ENCODE data around the gene PAX1. TPM values are rescaled to one million over a fixed set of nuclear protein-coding genes. Genes with fewer than 3 reads are reported as not detected.

The PAX1 gene
- total RNA-seq, 4 donors from 2014 or later = 0.10 to 0.24 TPM; not detected in 2

- Histone ChIP-seq H3K4me1 (no peaks in the 10 kb centered on the region), H3K9me3 (no peaks in the 10 kb centered on the region), H3K27ac (no peak overlapping the region), H3K36me3 (no peaks in the 10 kb centered on the region), H3K4me3 (no peak overlapping the region), H3K27me3 (no peaks in the 10 kb centered on the region)
- in situ Hi-C loops (cut with MboI; ENCODE audit: low sequenced_read_pairs in 4 of 4) (no loop called here), intact Hi-C loops (cut with DNase I; ENCODE audit: low total_unique reads) (no loop called here)
- DNase-seq (no peak), ATAC-seq (no peak)
- no peak for TF ChIP-seq POLR2A (IDR thresholded peaks at IDR 0.05)
- TF ChIP-seq, protein P1, sequence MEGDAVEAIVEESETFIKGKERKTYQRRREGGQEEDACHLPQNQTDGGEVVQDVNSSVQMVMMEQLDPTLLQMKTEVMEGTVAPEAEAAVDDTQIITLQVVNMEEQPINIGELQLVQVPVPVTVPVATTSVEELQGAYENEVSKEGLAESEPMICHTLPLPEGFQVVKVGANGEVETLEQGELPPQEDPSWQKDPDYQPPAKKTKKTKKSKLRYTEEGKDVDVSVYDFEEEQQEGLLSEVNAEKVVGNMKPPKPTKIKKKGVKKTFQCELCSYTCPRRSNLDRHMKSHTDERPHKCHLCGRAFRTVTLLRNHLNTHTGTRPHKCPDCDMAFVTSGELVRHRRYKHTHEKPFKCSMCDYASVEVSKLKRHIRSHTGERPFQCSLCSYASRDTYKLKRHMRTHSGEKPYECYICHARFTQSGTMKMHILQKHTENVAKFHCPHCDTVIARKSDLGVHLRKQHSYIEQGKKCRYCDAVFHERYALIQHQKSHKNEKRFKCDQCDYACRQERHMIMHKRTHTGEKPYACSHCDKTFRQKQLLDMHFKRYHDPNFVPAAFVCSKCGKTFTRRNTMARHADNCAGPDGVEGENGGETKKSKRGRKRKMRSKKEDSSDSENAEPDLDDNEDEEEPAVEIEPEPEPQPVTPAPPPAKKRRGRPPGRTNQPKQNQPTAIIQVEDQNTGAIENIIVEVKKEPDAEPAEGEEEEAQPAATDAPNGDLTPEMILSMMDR (IDR thresholded peaks at IDR 0.05 in 4 of 5, conservative IDR thresholded peaks at IDR 0.05 in 1 of 5) = no peak
These were observed 39.6 kb upstream of the PAX1 start for GRCh38 chr20:21665687-21666446.

DNA sequence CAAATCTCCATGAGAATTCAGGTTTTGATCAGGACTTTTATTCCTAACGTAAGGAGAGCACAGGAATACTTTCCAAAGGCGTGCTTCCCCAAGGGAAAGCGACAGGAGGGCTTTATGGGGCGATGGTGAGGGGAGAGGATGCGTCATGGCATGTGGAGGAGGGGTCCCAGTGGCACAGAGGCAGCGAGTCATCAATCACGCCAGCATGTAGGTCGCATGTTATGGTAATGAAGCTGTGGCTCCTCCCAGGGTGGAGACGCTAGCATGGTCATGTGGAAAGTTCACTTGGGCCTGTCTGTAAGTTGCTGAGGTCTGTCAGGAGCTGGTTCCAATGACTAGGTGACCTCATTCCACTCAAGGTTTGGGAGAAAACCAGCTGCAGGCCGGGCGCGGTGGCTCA lies 35.3 kb upstream of the PAX1 start:
- H3K27me3 ChIP-seq = no peaks in the 10 kb centered on the region
- TF ChIP-seq POLR2A (IDR thresholded peaks at IDR 0.05) = no peak
- TF ChIP-seq, protein P1 (IDR thresholded peaks at IDR 0.05 in 4 of 5, conservative IDR thresholded peaks at IDR 0.05 in 1 of 5) = no peak
- no peak overlapping the region for H3K4me3 ChIP-seq
- H3K4me1 ChIP-seq = no peaks in the 10 kb centered on the region
- intact Hi-C loops (cut with DNase I; ENCODE audit: low total_unique reads) (no loop called here), in situ Hi-C loops (cut with MboI; ENCODE audit: low sequenced_read_pairs in 4 of 4) (no loop called here)
- H3K27ac ChIP-seq = no peak overlapping the region
- H3K9me3 ChIP-seq = no peaks in the 10 kb centered on the region
- no peaks in the 10 kb centered on the region for H3K36me3 ChIP-seq
- DNase-seq = no peak
- no peak for ATAC-seq

DNA sequence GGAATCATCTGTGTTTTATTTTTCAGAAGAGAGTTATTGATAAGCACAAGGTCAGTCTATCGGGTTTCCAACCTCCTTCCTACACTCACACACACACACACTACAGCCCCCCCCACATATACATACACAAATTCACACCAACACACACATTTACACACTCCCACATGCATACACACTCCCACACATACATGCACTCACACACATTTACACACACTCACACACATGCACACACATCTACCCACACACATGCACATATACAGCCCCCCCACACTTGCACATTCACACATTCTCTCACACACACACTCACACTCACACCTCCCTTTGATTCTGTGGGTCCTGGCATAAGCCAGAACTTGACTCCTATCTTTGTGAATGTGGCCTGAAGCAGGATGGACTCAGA lies 34.5 kb upstream of the PAX1 start:
- Histone ChIP-seq H3K4me3 (no peak overlapping the region), H3K4me1 (no peaks in the 10 kb centered on the region), H3K27me3 (no peaks in the 10 kb centered on the region), H3K36me3 (no peaks in the 10 kb centered on the region), H3K9me3 (no peaks in the 10 kb centered on the region), H3K27ac (no peak overlapping the region)
- intact Hi-C loops (cut with DNase I; ENCODE audit: low total_unique reads) (no loop called here), in situ Hi-C loops (cut with MboI; ENCODE audit: low sequenced_read_pairs in 4 of 4) (no loop called here)
- ATAC-seq = no peak
- TF ChIP-seq POLR2A (IDR thresholded peaks at IDR 0.05) = no peak
- TF ChIP-seq, protein P1 (IDR thresholded peaks at IDR 0.05 in 4 of 5, conservative IDR thresholded peaks at IDR 0.05 in 1 of 5) = no peak
- DNase-seq = no peak

GRCh38 chr20:21677261-21677660 lies 28.2 kb upstream of the PAX1 start:
- Histone ChIP-seq H3K4me3 (no peak overlapping the region), H3K27me3 (no peaks in the 10 kb centered on the region), H3K9me3 (no peaks in the 10 kb centered on the region), H3K4me1 (no peaks in the 10 kb centered on the region), H3K36me3 (no peaks in the 10 kb centered on the region), H3K27ac (no peak overlapping the region)
- TF ChIP-seq, protein P1 (IDR thresholded peaks at IDR 0.05 in 4 of 5, conservative IDR thresholded peaks at IDR 0.05 in 1 of 5) = no peak
- TF ChIP-seq POLR2A (IDR thresholded peaks at IDR 0.05) = no peak
- intact Hi-C loops (cut with DNase I; ENCODE audit: low total_unique reads) (no loop called here), in situ Hi-C loops (cut with MboI; ENCODE audit: low sequenced_read_pairs in 4 of 4) (no loop called here)
- DNase-seq (no peak), ATAC-seq (no peak)

DNA sequence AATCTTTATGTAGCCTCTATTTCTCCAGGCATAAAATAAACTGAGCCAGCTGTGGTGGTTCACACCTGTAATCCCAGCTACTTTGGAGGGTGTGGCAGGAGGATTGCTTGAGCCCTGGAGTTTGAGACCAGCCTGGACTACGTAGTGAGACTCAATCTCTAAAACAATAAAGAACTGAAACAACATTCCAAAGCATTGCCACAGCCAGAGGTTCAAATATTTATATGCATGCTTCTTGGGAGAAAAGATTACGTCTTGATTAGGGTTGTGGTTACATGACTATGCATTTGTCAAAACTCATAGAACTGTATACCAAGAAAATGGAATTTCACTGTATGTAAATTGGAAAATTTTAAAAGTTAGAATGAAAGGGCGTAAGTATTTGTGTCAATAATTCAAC lies 27.7 kb upstream of the PAX1 start:
- in situ Hi-C loops (cut with MboI; ENCODE audit: low sequenced_read_pairs in 4 of 4) (no loop called here), intact Hi-C loops (cut with DNase I; ENCODE audit: low total_unique reads) (no loop called here)
- Histone ChIP-seq H3K27me3 (no peaks in the 10 kb centered on the region), H3K36me3 (no peaks in the 10 kb centered on the region), H3K27ac (no peak overlapping the region), H3K4me1 (no peaks in the 10 kb centered on the region), H3K4me3 (no peak overlapping the region), H3K9me3 (no peaks in the 10 kb centered on the region)
- ATAC-seq (no peak), DNase-seq (no peak)
- TF ChIP-seq, protein P1 (IDR thresholded peaks at IDR 0.05 in 4 of 5, conservative IDR thresholded peaks at IDR 0.05 in 1 of 5) = no peak
- TF ChIP-seq POLR2A (IDR thresholded peaks at IDR 0.05) = no peak
